ENCODE results near the gene ANKRD11. TPM values are rescaled to one million over a fixed set of nuclear protein-coding genes. Genes with fewer than 3 reads are reported as not detected.

Gene ANKRD11
- total RNA-seq: 48.1 and 50.6 TPM in 2 replicates

DNA sequence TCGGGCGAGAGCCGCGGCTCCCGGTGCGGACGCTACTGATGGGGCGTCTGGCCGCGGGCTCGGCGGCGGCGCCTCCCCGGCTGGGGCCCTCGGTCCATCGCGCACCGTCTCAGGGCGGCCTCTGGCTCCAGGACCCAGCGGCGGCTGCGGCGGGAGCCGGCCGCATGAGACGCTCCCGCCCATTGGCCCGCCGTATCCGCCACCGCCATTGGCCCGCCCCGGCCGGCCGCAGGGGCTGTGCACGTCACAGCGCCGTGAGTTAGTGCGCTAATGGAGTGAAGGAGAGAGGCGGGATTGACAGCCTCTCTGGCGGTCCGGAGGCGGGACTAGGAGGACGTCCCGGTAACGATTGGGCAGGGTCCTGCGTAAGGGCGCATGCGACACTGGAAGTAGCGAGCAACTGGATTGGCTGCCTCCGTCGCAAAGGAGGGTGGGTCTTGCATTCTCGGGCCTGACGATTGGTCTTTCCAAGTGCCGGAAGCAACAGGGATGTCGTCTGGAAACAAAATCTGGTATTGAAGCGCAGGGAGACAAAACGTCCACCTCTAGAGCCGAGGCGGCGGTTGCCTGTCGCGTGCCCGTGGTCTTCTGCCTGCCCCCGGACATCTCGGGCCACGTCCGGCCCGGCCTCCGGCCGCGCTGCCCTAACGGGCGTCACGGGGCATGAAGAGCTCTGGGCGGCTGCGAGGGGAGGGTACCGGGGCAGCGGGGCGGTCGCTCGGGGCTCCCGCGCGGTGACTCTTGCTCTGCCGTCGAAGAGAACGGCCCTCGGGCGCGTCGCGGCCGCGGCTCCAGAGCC is at the start of gene ANKRD11:
Gene ANKRD11 (minus strand): TSS at position 123 of the 799 bp plus-strand sequence. CDS start 173,542 bp downstream, outside the sequence.

GRCh38 chr16:89507834-89508590 is 17.7 kb upstream of the ANKRD11 start, which contains the start of gene SPG7:
TSS of gene SPG7 (plus strand) at chr16:89508403. CDS start at chr16:89508418, 15 bp downstream.

Other genes with a start within 250 kb of the ANKRD11 start
- gene SPG7, start 17.8 kb upstream of the ANKRD11 start, total RNA-seq: 70.1 and 84.7 TPM in 2 replicates
- 6,182 and 10,475 TPM in 2 replicates for gene RPL13, start 70.1 kb upstream of the ANKRD11 start, total RNA-seq
- gene CPNE7, start 85.2 kb upstream of the ANKRD11 start, total RNA-seq: 5.1 and 20.9 TPM in 2 replicates
- gene DPEP1, start 123.1 kb upstream of the ANKRD11 start, total RNA-seq: not detected in 2 replicates
- 126 and 154 TPM in 2 replicates for gene CHMP1A, start 167.1 kb upstream of the ANKRD11 start, total RNA-seq
- gene SPATA33, start 167.3 kb upstream of the ANKRD11 start, total RNA-seq: 4.0 and 6.3 TPM in 2 replicates
- gene CDK10, start 196.1 kb upstream of the ANKRD11 start, total RNA-seq: 29.1 and 30.2 TPM in 2 replicates
- gene SPATA2L, start 211.1 kb upstream of the ANKRD11 start, total RNA-seq: 14.0 and 23.2 TPM in 2 replicates
- gene VPS9D1, start 230.3 kb upstream of the ANKRD11 start, total RNA-seq: 4.1 and 6.0 TPM in 2 replicates
- gene ZNF276, start 231.0 kb upstream of the ANKRD11 start, total RNA-seq: 8.1 and 15.2 TPM in 2 replicates